SK-N-SH treated with all-trans-retinoic acid at 6 μM for 48 hours (cell line): Measurements from ENCODE around the gene CIZ1.

Source experiments
- ATAC-seq: fragments of 200-7000 bp; cut with Tn5 transposase; 3 replicates; pipeline ENCODE4 v1.9.1; 2020; ENCODE audit warnings: mild to moderate bottlenecking, moderate library complexity
- ARNTL ChIP-seq: fragments of 450-650 bp; formaldehyde crosslinking; IDR thresholded peaks from 2 replicates; pipeline ENCODE4 v1.5.0; 2020; ENCODE audit warnings: low read depth, mild to moderate bottlenecking, moderate library complexity, borderline replicate concordance
- CSDC2 ChIP-seq: fragments of 250-450 bp; sonication (Bioruptor Pico); IDR thresholded peaks from 2 replicates; pipeline ENCODE4 v1.5.0; 2020; ENCODE audit warnings: mild to moderate bottlenecking, moderate library complexity
- GLIS3 ChIP-seq: fragments of 250-450 bp; sonication (Bioruptor Pico); IDR thresholded peaks from 2 replicates; pipeline ENCODE4 v1.5.0; 2020; ENCODE audit warnings: mild to moderate bottlenecking, moderate library complexity
- OSR1 ChIP-seq: fragments of 250-450 bp; sonication (Bioruptor Pico); IDR thresholded peaks from 2 replicates; pipeline ENCODE4 v1.8.0; 2022; ENCODE audit warnings: moderate library complexity, mild to moderate bottlenecking, inconsistent platforms
- PPARA ChIP-seq: fragments of 250-450 bp; sonication (Bioruptor Pico); IDR thresholded peaks from 2 replicates; pipeline ENCODE4 v1.5.0; 2020; ENCODE audit warnings: mild to moderate bottlenecking, borderline replicate concordance
- RARB ChIP-seq: fragments of 250-450 bp; sonication (Bioruptor Pico); IDR thresholded peaks from 2 replicates; pipeline ENCODE4 v1.8.0; 2021; ENCODE audit warnings: mild to moderate bottlenecking, moderate library complexity
- SNAI2 ChIP-seq: fragments of 250-450 bp; sonication (Bioruptor Pico); IDR thresholded peaks from 2 replicates; pipeline ENCODE4 v1.5.0; 2020; ENCODE audit warnings: mild to moderate bottlenecking, moderate library complexity
- TCF4 ChIP-seq: fragments of 250-450 bp; sonication (Bioruptor Pico); IDR thresholded peaks from 2 replicates; pipeline ENCODE4 v1.8.0; 2021; ENCODE audit warnings: mild to moderate bottlenecking, moderate library complexity, borderline replicate concordance
- TOX ChIP-seq: fragments of 250-450 bp; sonication (Bioruptor Pico); IDR thresholded peaks from 2 replicates; pipeline ENCODE4 v1.8.0; 2021; ENCODE audit warnings: mild to moderate bottlenecking, moderate library complexity, borderline replicate concordance
- ZFP3 ChIP-seq: fragments of 250-450 bp; sonication (Bioruptor Pico); IDR thresholded peaks from 2 replicates; pipeline ENCODE4 v1.5.0; 2020; ENCODE audit warnings: mild to moderate bottlenecking, moderate library complexity
- ZFP30 ChIP-seq: fragments of 450-650 bp; formaldehyde crosslinking; IDR thresholded peaks from 2 replicates; pipeline ENCODE4 v1.5.0; 2022; ENCODE audit warnings: mild to moderate bottlenecking, moderate library complexity
- ZNF565 ChIP-seq: fragments of 450-650 bp; formaldehyde crosslinking; conservative IDR thresholded peaks from 2 replicates; pipeline ENCODE4 v1.5.0; 2020; ENCODE audit warnings: low read depth, mild to moderate bottlenecking, moderate library complexity
- ZNF8 ChIP-seq: fragments of 450-650 bp; formaldehyde crosslinking; IDR thresholded peaks from 2 replicates; pipeline ENCODE4 v1.5.0; 2020; ENCODE audit warnings: mild to moderate bottlenecking, moderate library complexity
- TF ChIP-seq, protein P1 (sequence below): fragments of 250-450 bp; sonication (Bioruptor Pico); IDR thresholded peaks from 2 replicates; pipeline ENCODE4 v1.5.1; 2021; ENCODE audit warnings: mild to moderate bottlenecking, moderate library complexity
- TF ChIP-seq, protein P2 (sequence below): fragments of 250-450 bp; sonication (Bioruptor Pico); IDR thresholded peaks from 2 replicates; pipeline ENCODE4 v1.8.0; 2021; ENCODE audit warnings: low read depth, mild to moderate bottlenecking, moderate library complexity, borderline replicate concordance
- TF ChIP-seq, protein P3 (sequence below): fragments of 250-450 bp; sonication (Bioruptor Pico); IDR thresholded peaks from 2 replicates; pipeline ENCODE4 v1.8.0; 2020; ENCODE audit warnings: mild to moderate bottlenecking, moderate library complexity, borderline replicate concordance
- TF ChIP-seq, protein P4 (sequence below): fragments of 250-450 bp; sonication (Bioruptor Pico); IDR thresholded peaks from 2 replicates; pipeline ENCODE4 v1.5.0; 2020; ENCODE audit warnings: mild to moderate bottlenecking, moderate library complexity
- TF ChIP-seq, protein P5 (sequence below): fragments of 250-450 bp; sonication (Bioruptor Pico); IDR thresholded peaks from 2 replicates; pipeline ENCODE4 v1.5.1; 2020; ENCODE audit warnings: low read depth, mild to moderate bottlenecking, moderate library complexity

CIZ1 gene

DNA sequence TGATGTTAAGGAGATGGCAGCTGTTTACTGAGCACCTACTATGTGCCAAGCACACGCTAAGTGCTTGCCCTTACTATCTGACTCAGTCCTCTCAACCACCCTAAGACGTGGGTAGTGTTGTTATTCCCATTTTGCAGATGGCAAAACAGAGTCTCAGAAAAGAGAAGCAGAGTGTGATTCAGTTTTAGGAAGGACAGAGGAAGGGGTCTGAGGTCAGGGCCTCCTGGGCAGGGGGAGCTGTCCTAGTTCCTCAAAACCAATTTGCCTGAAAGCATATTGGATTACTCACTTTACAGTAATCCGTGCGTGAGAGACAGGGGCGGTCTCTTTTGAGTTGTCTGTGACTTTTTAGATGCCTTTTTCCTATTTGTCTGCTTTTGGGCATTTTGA lies 35.0 kb upstream of the CIZ1 start:
- TF ChIP-seq SNAI2 (CRISPR knock-in tag) (no peak), ARNTL (no peak), TCF4 (CRISPR knock-in tag) (no peak), ZNF565 (CRISPR knock-in tag) (no peak), GLIS3 (CRISPR knock-in tag) (no peak), TOX (CRISPR knock-in tag) (no peak), ZFP3 (CRISPR knock-in tag) (no peak)
- TF ChIP-seq, protein P1, sequence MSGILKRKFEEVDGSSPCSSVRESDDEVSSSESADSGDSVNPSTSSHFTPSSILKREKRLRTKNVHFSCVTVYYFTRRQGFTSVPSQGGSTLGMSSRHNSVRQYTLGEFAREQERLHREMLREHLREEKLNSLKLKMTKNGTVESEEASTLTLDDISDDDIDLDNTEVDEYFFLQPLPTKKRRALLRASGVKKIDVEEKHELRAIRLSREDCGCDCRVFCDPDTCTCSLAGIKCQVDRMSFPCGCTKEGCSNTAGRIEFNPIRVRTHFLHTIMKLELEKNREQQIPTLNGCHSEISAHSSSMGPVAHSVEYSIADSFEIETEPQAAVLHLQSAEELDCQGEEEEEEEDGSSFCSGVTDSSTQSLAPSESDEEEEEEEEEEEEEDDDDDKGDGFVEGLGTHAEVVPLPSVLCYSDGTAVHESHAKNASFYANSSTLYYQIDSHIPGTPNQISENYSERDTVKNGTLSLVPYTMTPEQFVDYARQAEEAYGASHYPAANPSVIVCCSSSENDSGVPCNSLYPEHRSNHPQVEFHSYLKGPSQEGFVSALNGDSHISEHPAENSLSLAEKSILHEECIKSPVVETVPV (CRISPR knock-in tag), result no peak
- TF ChIP-seq, protein P2, sequence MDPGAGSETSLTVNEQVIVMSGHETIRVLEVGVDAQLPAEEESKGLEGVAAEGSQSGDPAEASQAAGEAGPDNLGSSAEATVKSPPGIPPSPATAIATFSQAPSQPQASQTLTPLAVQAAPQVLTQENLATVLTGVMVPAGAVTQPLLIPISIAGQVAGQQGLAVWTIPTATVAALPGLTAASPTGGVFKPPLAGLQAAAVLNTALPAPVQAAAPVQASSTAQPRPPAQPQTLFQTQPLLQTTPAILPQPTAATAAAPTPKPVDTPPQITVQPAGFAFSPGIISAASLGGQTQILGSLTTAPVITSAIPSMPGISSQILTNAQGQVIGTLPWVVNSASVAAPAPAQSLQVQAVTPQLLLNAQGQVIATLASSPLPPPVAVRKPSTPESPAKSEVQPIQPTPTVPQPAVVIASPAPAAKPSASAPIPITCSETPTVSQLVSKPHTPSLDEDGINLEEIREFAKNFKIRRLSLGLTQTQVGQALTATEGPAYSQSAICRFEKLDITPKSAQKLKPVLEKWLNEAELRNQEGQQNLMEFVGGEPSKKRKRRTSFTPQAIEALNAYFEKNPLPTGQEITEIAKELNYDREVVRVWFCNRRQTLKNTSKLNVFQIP, result no peak
- TF ChIP-seq, protein P3, sequence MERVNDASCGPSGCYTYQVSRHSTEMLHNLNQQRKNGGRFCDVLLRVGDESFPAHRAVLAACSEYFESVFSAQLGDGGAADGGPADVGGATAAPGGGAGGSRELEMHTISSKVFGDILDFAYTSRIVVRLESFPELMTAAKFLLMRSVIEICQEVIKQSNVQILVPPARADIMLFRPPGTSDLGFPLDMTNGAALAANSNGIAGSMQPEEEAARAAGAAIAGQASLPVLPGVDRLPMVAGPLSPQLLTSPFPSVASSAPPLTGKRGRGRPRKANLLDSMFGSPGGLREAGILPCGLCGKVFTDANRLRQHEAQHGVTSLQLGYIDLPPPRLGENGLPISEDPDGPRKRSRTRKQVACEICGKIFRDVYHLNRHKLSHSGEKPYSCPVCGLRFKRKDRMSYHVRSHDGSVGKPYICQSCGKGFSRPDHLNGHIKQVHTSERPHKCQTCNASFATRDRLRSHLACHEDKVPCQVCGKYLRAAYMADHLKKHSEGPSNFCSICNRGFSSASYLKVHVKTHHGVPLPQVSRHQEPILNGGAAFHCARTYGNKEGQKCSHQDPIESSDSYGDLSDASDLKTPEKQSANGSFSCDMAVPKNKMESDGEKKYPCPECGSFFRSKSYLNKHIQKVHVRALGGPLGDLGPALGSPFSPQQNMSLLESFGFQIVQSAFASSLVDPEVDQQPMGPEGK, result no peak
- ATAC-seq, result no peak

DNA sequence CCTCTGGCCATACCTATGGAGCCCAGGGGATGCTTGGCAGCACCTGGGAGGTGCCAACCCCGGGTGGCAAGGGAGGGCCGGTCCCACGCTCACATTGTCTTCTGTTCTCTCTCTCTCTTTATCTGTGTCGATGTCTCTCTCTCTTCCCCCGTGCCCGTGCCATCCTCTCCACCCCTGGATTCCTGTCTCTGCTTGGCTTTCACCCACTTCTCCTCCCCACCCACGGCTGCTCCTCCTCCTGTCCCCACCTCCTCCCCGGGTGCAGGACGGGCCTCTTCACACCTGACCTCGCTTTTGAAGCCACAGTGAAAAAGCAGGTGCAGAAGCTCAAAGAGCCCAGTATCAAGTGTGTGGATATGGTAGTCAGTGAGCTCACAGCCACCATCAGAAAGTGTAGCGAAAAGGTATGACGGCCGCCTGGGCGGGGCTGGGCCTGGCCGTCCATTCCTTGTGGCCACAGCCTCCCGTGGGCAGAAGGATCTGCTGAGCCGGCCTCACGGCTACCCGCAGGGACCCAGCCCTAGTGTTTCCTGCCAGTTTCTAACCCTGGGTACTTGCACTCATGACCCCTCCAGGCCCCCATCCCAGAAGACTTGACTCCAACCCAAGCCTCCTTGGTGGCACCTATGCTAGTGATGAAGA lies 34.5 kb upstream of the CIZ1 start:
- ATAC-seq, result no peak
- TF ChIP-seq, protein P4, sequence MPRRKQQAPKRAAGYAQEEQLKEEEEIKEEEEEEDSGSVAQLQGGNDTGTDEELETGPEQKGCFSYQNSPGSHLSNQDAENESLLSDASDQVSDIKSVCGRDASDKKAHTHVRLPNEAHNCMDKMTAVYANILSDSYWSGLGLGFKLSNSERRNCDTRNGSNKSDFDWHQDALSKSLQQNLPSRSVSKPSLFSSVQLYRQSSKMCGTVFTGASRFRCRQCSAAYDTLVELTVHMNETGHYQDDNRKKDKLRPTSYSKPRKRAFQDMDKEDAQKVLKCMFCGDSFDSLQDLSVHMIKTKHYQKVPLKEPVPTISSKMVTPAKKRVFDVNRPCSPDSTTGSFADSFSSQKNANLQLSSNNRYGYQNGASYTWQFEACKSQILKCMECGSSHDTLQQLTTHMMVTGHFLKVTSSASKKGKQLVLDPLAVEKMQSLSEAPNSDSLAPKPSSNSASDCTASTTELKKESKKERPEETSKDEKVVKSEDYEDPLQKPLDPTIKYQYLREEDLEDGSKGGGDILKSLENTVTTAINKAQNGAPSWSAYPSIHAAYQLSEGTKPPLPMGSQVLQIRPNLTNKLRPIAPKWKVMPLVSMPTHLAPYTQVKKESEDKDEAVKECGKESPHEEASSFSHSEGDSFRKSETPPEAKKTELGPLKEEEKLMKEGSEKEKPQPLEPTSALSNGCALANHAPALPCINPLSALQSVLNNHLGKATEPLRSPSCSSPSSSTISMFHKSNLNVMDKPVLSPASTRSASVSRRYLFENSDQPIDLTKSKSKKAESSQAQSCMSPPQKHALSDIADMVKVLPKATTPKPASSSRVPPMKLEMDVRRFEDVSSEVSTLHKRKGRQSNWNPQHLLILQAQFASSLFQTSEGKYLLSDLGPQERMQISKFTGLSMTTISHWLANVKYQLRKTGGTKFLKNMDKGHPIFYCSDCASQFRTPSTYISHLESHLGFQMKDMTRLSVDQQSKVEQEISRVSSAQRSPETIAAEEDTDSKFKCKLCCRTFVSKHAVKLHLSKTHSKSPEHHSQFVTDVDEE, result no peak
- TF ChIP-seq, protein P3, result no peak
- TF ChIP-seq, protein P1 (CRISPR knock-in tag), result no peak
- TF ChIP-seq ZNF565 (CRISPR knock-in tag), result no peak
- no peak for TF ChIP-seq RARB (CRISPR knock-in tag)
- TF ChIP-seq PPARA, result no peak
- TF ChIP-seq, protein P5, sequence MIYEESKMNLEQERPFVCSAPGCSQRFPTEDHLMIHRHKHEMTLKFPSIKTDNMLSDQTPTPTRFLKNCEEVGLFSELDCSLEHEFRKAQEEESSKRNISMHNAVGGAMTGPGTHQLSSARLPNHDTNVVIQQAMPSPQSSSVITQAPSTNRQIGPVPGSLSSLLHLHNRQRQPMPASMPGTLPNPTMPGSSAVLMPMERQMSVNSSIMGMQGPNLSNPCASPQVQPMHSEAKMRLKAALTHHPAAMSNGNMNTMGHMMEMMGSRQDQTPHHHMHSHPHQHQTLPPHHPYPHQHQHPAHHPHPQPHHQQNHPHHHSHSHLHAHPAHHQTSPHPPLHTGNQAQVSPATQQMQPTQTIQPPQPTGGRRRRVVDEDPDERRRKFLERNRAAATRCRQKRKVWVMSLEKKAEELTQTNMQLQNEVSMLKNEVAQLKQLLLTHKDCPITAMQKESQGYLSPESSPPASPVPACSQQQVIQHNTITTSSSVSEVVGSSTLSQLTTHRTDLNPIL (CRISPR knock-in tag), result no peak
- TF ChIP-seq ZFP3 (CRISPR knock-in tag), result no peak
- no peak for TF ChIP-seq CSDC2 (CRISPR knock-in tag)
- TF ChIP-seq, protein P2, result no peak
- TF ChIP-seq ZNF8 (CRISPR knock-in tag), result no peak
- no peak for TF ChIP-seq ARNTL
- TF ChIP-seq ZFP30, result no peak
- no peak for TF ChIP-seq TOX (CRISPR knock-in tag)
- no peak for TF ChIP-seq SNAI2 (CRISPR knock-in tag)
- no peak for TF ChIP-seq OSR1 (CRISPR knock-in tag)
- TF ChIP-seq, all 23 proteins: peak for 0
